IMR-90 (cell line): ENCODE measurements around the gene PAM16. TPM values are rescaled to one million over a fixed set of nuclear protein-coding genes. Genes with fewer than 3 reads are reported as not detected.

ENCODE experiments used
- ATAC-seq: fragments of 200-7000 bp; cut with Tn5 transposase; 2 replicates; pipeline ENCODE4 v1.9.1; 2020; ENCODE audit warnings: low read depth, mild to moderate bottlenecking, moderate library complexity
- BruUV-seq: library from RNA; stranded (reverse); fragments of 400-500 nt; replicated peaks from 2 replicates; lab custom pipeline; 2021; lab: Mats Ljungman, UMichigan
- CTCF ChIA-PET: fragments of 300-600 bp; formaldehyde crosslinking; extraction: SDS; loops from one replicate; lab custom pipeline; 2021; ENCODE audit warnings: antibody characterized with exemption; lab: Yijun Ruan, JAX
- POLR2A ChIA-PET: fragments of 300-600 bp; sonication (Branson Sonifier 250); formaldehyde crosslinking; loops from one replicate; lab custom pipeline; 2022; ENCODE audit warnings: antibody characterized with exemption; ENCODE audit not compliant: unreplicated experiment; lab: Charles Lee
- DNase-seq: peaks from one replicate; pipeline ENCODE4 v3.0.0; 2013
- H2AFZ ChIP-seq: replicated peaks from 2 replicates; pipeline ENCODE3; 2013; ENCODE audit warnings: low read length, mild to moderate bottlenecking; ENCODE audit not compliant: poor library complexity
- H2AK5ac ChIP-seq: 2 replicates; pipeline ENCODE4 v1.6.1; 2013; ENCODE audit warnings: low read depth, low read length, inconsistent platforms
- H2AK9ac ChIP-seq: replicated peaks from 2 replicates; pipeline ENCODE3; 2013; ENCODE audit warnings: mild to moderate bottlenecking, low read depth, low read length, moderate library complexity; ENCODE audit not compliant: poor library complexity
- H2BK120ac ChIP-seq: 2 replicates; pipeline ENCODE4 v1.6.1; 2013; ENCODE audit warnings: low read depth, low read length, inconsistent platforms
- H2BK15ac ChIP-seq: 3 replicates; pipeline ENCODE4 v1.6.1; 2013; ENCODE audit warnings: low read depth, low read length, inconsistent platforms
- H2BK20ac ChIP-seq: 2 replicates; pipeline ENCODE4 v1.6.1; 2013; ENCODE audit warnings: low read depth, mild to moderate bottlenecking, inconsistent platforms, low read length, moderate library complexity
- H2BK5ac ChIP-seq: 2 replicates; pipeline ENCODE4 v1.6.1; 2013; ENCODE audit warnings: mild to moderate bottlenecking, low read depth, low read length, inconsistent platforms; ENCODE audit not compliant: poor library complexity, severe bottlenecking
- H3K14ac ChIP-seq: replicated peaks from 2 replicates; pipeline ENCODE4 v1.6.1; 2013; ENCODE audit warnings: low read depth, low read length, inconsistent platforms
- H3K18ac ChIP-seq: 2 replicates; pipeline ENCODE4 v1.6.1; 2013; ENCODE audit warnings: low read depth, low read length, control low read depth
- H3K23ac ChIP-seq: 2 replicates; pipeline ENCODE4 v1.6.1; 2013; ENCODE audit warnings: low read depth, low read length, inconsistent platforms
- H3K27ac ChIP-seq: 2 replicates; pipeline ENCODE4 v1.5.1; 2013; ENCODE audit warnings: mild to moderate bottlenecking, control low read depth, low read length; ENCODE audit not compliant: insufficient read depth
- H3K27me3 ChIP-seq: 2 replicates; pipeline ENCODE4 v1.6.1; 2013; ENCODE audit warnings: low read length; ENCODE audit not compliant: control insufficient read depth, insufficient read depth
- H3K36me3 ChIP-seq: 2 replicates; pipeline ENCODE4 v1.6.1; 2013; ENCODE audit warnings: low read length, mixed read lengths; ENCODE audit not compliant: control insufficient read depth, insufficient read depth
- H3K4ac ChIP-seq: 2 replicates; pipeline ENCODE4 v1.6.1; 2013; ENCODE audit warnings: low read depth, low read length, inconsistent platforms
- H3K4me1 ChIP-seq: 2 replicates; pipeline ENCODE4 v1.6.1; 2013; ENCODE audit warnings: low read length, mixed read lengths; ENCODE audit not compliant: control insufficient read depth, insufficient read depth
- H3K4me2 ChIP-seq: 2 replicates; pipeline ENCODE4 v1.6.1; 2013; ENCODE audit warnings: low read depth, mild to moderate bottlenecking, control low read depth, low read length, moderate library complexity
- H3K4me3 ChIP-seq: 2 replicates; pipeline ENCODE4 v1.5.1; 2013; ENCODE audit warnings: low read depth, mild to moderate bottlenecking, control low read depth, low read length, moderate library complexity; ENCODE audit not compliant: insufficient read depth
- H3K56ac ChIP-seq: 2 replicates; pipeline ENCODE4 v1.6.1; 2013; ENCODE audit warnings: low read length, inconsistent platforms; ENCODE audit not compliant: insufficient read depth; ENCODE audit errors: extremely low read depth
- H3K79me1 ChIP-seq, 2 experiments: 2 replicates each; pipeline ENCODE4 v1.6.1; 2013; ENCODE audit warnings: low read length in 2 of 2, inconsistent platforms in 1 of 2, low read depth in 1 of 2
- H3K9ac ChIP-seq: 2 replicates; pipeline ENCODE4 v1.6.1; 2013; ENCODE audit warnings: low read depth, low read length, control low read depth
- H3K9me1 ChIP-seq: 2 replicates; pipeline ENCODE4 v1.6.1; 2013; ENCODE audit warnings: low read length, inconsistent platforms; ENCODE audit not compliant: insufficient read depth
- H3K9me3 ChIP-seq: 2 replicates; pipeline ENCODE4 v1.6.1; 2013; ENCODE audit warnings: low read length; ENCODE audit not compliant: control insufficient read depth, insufficient read depth
- H4K20me1 ChIP-seq: 2 replicates; pipeline ENCODE4 v1.6.1; 2013; ENCODE audit warnings: low read length, inconsistent platforms; ENCODE audit not compliant: insufficient read depth
- H4K5ac ChIP-seq: 2 replicates; pipeline ENCODE4 v1.6.1; 2013; ENCODE audit warnings: mild to moderate bottlenecking, low read depth, low read length, control low read depth
- H4K8ac ChIP-seq, 2 experiments: 2 replicates each; pipeline ENCODE4 v1.6.1; 2013; ENCODE audit warnings: low read depth in 2 of 2, low read length in 2 of 2, control low read depth in 1 of 2, inconsistent platforms in 1 of 2
- H4K91ac ChIP-seq: 2 replicates; pipeline ENCODE4 v1.6.1; 2013; ENCODE audit warnings: low read depth, low read length, inconsistent platforms; ENCODE audit not compliant: insufficient read depth
- CEBPB ChIP-seq: IDR thresholded peaks from 2 replicates; pipeline ENCODE4 v1.6.1; 2012; ENCODE audit warnings: low read depth, low read length, improper control_type of control experiment
- CHD1 ChIP-seq: IDR thresholded peaks from 2 replicates; pipeline ENCODE4 v1.6.1; 2012; ENCODE audit warnings: low read depth, low read length, improper control_type of control experiment
- CTCF ChIP-seq: conservative IDR thresholded peaks from 2 replicates; pipeline ENCODE4 v1.5.1; 2012; ENCODE audit warnings: mild to moderate bottlenecking, low read depth, low read length, improper control_type of control experiment
- ELK1 ChIP-seq: fragments of 150-350 bp; IDR thresholded peaks from 2 replicates; pipeline ENCODE4 v1.6.1; 2016; ENCODE audit warnings: low read depth, mild to moderate bottlenecking, low read length, moderate library complexity, borderline replicate concordance
- FOS ChIP-seq: fragments of 150-350 bp; IDR thresholded peaks from 2 replicates; pipeline ENCODE4 v1.6.1; 2016; ENCODE audit warnings: low read depth, low read length
- MAFK ChIP-seq: IDR thresholded peaks from 2 replicates; pipeline ENCODE4 v1.6.1; 2012; ENCODE audit warnings: low read depth, low read length, improper control_type of control experiment
- MAZ ChIP-seq: IDR thresholded peaks from 2 replicates; pipeline ENCODE4 v1.6.1; 2012; ENCODE audit warnings: low read depth, mild to moderate bottlenecking, low read length, improper control_type of control experiment, moderate library complexity, borderline replicate concordance
- MXI1 ChIP-seq: IDR thresholded peaks from 2 replicates; pipeline ENCODE4 v1.6.1; 2012; ENCODE audit warnings: low read depth, mild to moderate bottlenecking, low read length, moderate library complexity, borderline replicate concordance
- NFE2L2 ChIP-seq: fragments of 150-350 bp; IDR thresholded peaks from 2 replicates; pipeline ENCODE4 v1.6.1; 2016; ENCODE audit warnings: low read depth, mild to moderate bottlenecking, low read length
- POLR2A ChIP-seq: IDR thresholded peaks from 2 replicates; pipeline ENCODE4 v1.6.1; 2012; ENCODE audit warnings: mild to moderate bottlenecking, low read depth, low read length
- RAD21 ChIP-seq: IDR thresholded peaks from 2 replicates; pipeline ENCODE4 v1.6.1; 2012; ENCODE audit warnings: low read length, improper control_type of control experiment
- RFX5 ChIP-seq: IDR thresholded peaks from 2 replicates; pipeline ENCODE4 v1.8.0; 2012; ENCODE audit warnings: low read depth, mild to moderate bottlenecking, low read length, moderate library complexity
- SMC3 ChIP-seq: fragments of 150-350 bp; IDR thresholded peaks from 2 replicates; pipeline ENCODE4 v1.6.1; 2016; ENCODE audit warnings: low read depth, mild to moderate bottlenecking, antibody characterized with exemption, low read length, moderate library complexity
- WGBS, 2 experiments: methylation state at CpG; one replicate each; pipeline versions ENCODE4 v1.1.5 to v1.1.7; 2013; ENCODE audit warnings: missing lambda C conversion rate in 2 of 2; ENCODE audit not compliant: insufficient read length in 1 of 2; ENCODE audit errors: extremely low coverage in 2 of 2; 5-methylcytosine and 5-hydroxymethylcytosine counted together
- dilution Hi-C: fragments of 300-500 bp; cut with HindIII; formaldehyde crosslinking; loops from one replicate; pipeline ENCODE4 v1.14.3; 2018; ENCODE audit warnings: low sequenced_read_pairs; ENCODE audit not compliant: unreplicated experiment
- in situ Hi-C: fragments of 300-500 bp; cut with MboI; formaldehyde crosslinking; loops from 3 replicates; pipeline ENCODE4 v1.14.3; 2019; ENCODE audit warnings: low sequenced_read_pairs, inconsistent platforms, mixed read lengths
- intact Hi-C: fragments of 100-400 bp; cut with micrococcal nuclease; formaldehyde crosslinking; loops from 2 replicates; pipeline ENCODE4 v1.10.0; 2022
- polyA plus RNA-seq, 3 experiments: library from polyadenylated mRNA; depleted of rRNA; stranded (reverse); fragments of >200 nt; gene quantifications; 2 replicates each; pipeline ENCODE4 v1.2.3, GENCODE V29; 2012; ENCODE audit warnings: low replicate concordance in 1 of 3
- total RNA-seq: library from RNA; depleted of rRNA; stranded (reverse); fragments of >200 nt; gene quantifications from 2 replicates; pipeline ENCODE4 v1.2.3, GENCODE V29; 2012

PAM16 gene
- total and polyA plus RNA-seq, 2 of the 4 experiments (the other 2 are of a cell fraction) = 17.9 to 48.4 TPM

- H2BK5ac ChIP-seq = peak overlapping the region; percentile 73
- no peaks in the 10 kb centered on the region for H3K36me3 ChIP-seq
- in situ Hi-C loops (no loop called here), dilution Hi-C loops (no loop called here), intact Hi-C loops (no loop called here)
- H2AK9ac ChIP-seq = peak overlapping the region; percentile 59
- H3K56ac ChIP-seq = 0 out of 2 replicates have a peak overlapping the region, but pooled peaks have one; percentile 15
- peaks cover 0 to 22% of the 10 kb centered on the region in 2 experiments; a peak in 2 of 4 replicates for H3K79me1 ChIP-seq
- 0% methylated on average over 5 of the region's 20 CpGs; no CpG with 5 or more reads in 1 of the 2 experiments for WGBS, 2 experiments
- peak overlapping the region; percentile 7; the same call in 1 of the 2 replicates for H2AK5ac ChIP-seq
- peak overlapping the region; percentile 83 for H2BK120ac ChIP-seq
- peak overlapping the region; percentile 36; the same call in 1 of the 2 replicates for H3K18ac ChIP-seq
- H4K8ac ChIP-seq = peak overlapping the region in 1 of 2 experiments; percentile 59; a peak in 1 of 4 replicates
- H3K23ac ChIP-seq = 0 out of 2 replicates have a peak overlapping the region, but pooled peaks have one; percentile 59
- H3K4me1 ChIP-seq = peaks cover 29% of the 10 kb centered on the region
- peak overlapping the region; percentile 94 for H3K4ac ChIP-seq
- peak; percentile 96 for ATAC-seq
- no peaks in the 10 kb centered on the region for H3K9me3 ChIP-seq
- peak; percentile 82 for DNase-seq
- H3K14ac ChIP-seq = peak overlapping the region; percentile 84
- peak overlapping the region; percentile 89 for H3K4me2 ChIP-seq
- peak overlapping the region; percentile 45 for H3K9ac ChIP-seq
- peak overlapping the region; percentile 54; the same call in 1 of the 2 replicates for H4K5ac ChIP-seq
- H2BK20ac ChIP-seq = peak overlapping the region; percentile 89
- H2AFZ ChIP-seq = peak overlapping the region; percentile 87
- CTCF ChIA-PET = interaction anchor here (0.7 to 1.5 kb wide), 2 partner anchors 93 to 289 kb away, joined by 4 to 6 read pairs; no protein-coding TSS in a partner anchor
- peak overlapping the region; percentile 61 for H4K91ac ChIP-seq
- POLR2A ChIA-PET = interaction anchor here (0.6 kb wide), 1 partner anchor 82 kb away, joined by 3 read pairs; no protein-coding TSS in a partner anchor
- H3K4me3 ChIP-seq = no peak overlapping the region
- no peaks in the 10 kb centered on the region for H3K27me3 ChIP-seq
- H3K9me1 ChIP-seq = peaks cover 9% of the 10 kb centered on the region; the same call in 1 of the 2 replicates
- peak overlapping the region; percentile 84 for H3K27ac ChIP-seq
- peaks cover 3% of the 10 kb centered on the region; the same call in 1 of the 2 replicates for H4K20me1 ChIP-seq
- H2BK15ac ChIP-seq = peak overlapping the region; percentile 57; the same call in 1 of the 3 replicates
- BruUV-seq = no TSS peak
- TF ChIP-seq POLR2A (no peak), MAZ (peak; percentile 35; the same call in 1 of the 2 replicates), CTCF (no peak), MAFK (no peak), NFE2L2 (no peak), RFX5 (no peak), CHD1 (no peak), FOS (no peak), ELK1 (no peak), RAD21 (peak; percentile 13; the same call in 1 of the 2 replicates), MXI1 (peak; percentile 58; the same call in 1 of the 2 replicates), SMC3 (peak; percentile 22; the same call in 1 of the 2 replicates), CEBPB (no peak)
These were observed 57.2 kb downstream of the PAM16 start for GRCh38 chr16:4293822-4294457.
